ENCODE data around the gene SON.
"Not testable (repeated sequence)": the region's sequence is repeated elsewhere in the genome, so short reads cannot be mapped to it uniquely, and the experiment has no call there.

GRCh38 chr21:33507003-33507402 is 35.8 kb upstream of the SON start:
- TF ChIP-seq, protein P1, sequence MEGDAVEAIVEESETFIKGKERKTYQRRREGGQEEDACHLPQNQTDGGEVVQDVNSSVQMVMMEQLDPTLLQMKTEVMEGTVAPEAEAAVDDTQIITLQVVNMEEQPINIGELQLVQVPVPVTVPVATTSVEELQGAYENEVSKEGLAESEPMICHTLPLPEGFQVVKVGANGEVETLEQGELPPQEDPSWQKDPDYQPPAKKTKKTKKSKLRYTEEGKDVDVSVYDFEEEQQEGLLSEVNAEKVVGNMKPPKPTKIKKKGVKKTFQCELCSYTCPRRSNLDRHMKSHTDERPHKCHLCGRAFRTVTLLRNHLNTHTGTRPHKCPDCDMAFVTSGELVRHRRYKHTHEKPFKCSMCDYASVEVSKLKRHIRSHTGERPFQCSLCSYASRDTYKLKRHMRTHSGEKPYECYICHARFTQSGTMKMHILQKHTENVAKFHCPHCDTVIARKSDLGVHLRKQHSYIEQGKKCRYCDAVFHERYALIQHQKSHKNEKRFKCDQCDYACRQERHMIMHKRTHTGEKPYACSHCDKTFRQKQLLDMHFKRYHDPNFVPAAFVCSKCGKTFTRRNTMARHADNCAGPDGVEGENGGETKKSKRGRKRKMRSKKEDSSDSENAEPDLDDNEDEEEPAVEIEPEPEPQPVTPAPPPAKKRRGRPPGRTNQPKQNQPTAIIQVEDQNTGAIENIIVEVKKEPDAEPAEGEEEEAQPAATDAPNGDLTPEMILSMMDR (tag by site-specific recombination; IDR thresholded peaks at IDR 0.05), result not testable (repeated sequence)
- TF ChIP-seq, protein P2, sequence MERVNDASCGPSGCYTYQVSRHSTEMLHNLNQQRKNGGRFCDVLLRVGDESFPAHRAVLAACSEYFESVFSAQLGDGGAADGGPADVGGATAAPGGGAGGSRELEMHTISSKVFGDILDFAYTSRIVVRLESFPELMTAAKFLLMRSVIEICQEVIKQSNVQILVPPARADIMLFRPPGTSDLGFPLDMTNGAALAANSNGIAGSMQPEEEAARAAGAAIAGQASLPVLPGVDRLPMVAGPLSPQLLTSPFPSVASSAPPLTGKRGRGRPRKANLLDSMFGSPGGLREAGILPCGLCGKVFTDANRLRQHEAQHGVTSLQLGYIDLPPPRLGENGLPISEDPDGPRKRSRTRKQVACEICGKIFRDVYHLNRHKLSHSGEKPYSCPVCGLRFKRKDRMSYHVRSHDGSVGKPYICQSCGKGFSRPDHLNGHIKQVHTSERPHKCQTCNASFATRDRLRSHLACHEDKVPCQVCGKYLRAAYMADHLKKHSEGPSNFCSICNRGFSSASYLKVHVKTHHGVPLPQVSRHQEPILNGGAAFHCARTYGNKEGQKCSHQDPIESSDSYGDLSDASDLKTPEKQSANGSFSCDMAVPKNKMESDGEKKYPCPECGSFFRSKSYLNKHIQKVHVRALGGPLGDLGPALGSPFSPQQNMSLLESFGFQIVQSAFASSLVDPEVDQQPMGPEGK (tag by site-specific recombination; IDR thresholded peaks at IDR 0.05), result not testable (repeated sequence)
- not testable (repeated sequence) for TF ChIP-seq ZNF16 (tag by site-specific recombination; IDR thresholded peaks at IDR 0.05; ENCODE audit: low read depth); ZNF121 (tag by site-specific recombination; IDR thresholded peaks at IDR 0.05); KLF7 (tag by site-specific recombination; IDR thresholded peaks at IDR 0.05; ENCODE audit: borderline replicate concordance); ZBTB8A (tag by site-specific recombination; IDR thresholded peaks at IDR 0.05); ELK4 (IDR thresholded peaks at IDR 0.05; ENCODE audit: borderline replicate concordance, low read depth, low read length); ZNF658 (tag by site-specific recombination; IDR thresholded peaks at IDR 0.05); KLF16 (tag by site-specific recombination; IDR thresholded peaks at IDR 0.05); ZNF350 (tag by site-specific recombination; IDR thresholded peaks at IDR 0.05); GLIS1 (tag by site-specific recombination; IDR thresholded peaks at IDR 0.05); PRDM10 (tag by site-specific recombination; IDR thresholded peaks at IDR 0.05)
- TF ChIP-seq, protein P3, sequence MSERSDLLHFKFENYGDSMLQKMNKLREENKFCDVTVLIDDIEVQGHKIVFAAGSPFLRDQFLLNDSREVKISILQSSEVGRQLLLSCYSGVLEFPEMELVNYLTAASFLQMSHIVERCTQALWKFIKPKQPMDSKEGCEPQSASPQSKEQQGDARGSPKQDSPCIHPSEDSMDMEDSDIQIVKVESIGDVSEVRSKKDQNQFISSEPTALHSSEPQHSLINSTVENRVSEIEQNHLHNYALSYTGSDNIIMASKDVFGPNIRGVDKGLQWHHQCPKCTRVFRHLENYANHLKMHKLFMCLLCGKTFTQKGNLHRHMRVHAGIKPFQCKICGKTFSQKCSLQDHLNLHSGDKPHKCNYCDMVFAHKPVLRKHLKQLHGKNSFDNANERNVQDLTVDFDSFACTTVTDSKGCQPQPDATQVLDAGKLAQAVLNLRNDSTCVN (tag by site-specific recombination; optimal IDR thresholded peaks at IDR 0.05), result not testable (repeated sequence)

All from HEK293 (cell line).